SK-MEL-5 (cell line): ENCODE data around the gene HEYL. TPM values are rescaled to one million over a fixed set of nuclear protein-coding genes. Genes with fewer than 3 reads are reported as not detected.

Experiments used
- DNase-seq: peaks from one replicate; pipeline ENCODE4 v3.0.0-alpha.2; 2016; ENCODE audit warnings: low read depth, low spot score
- in situ Hi-C: cut with HindIII; loops from 2 replicates; pipeline ENCODE4 v1.10.0; 2016; ENCODE audit warnings: low sequenced_read_pairs, high pct_unique_total_duplicates, low pct_unique_long_range_greater_than_20kb
- polyA plus RNA-seq, 2 experiments: library from polyadenylated mRNA; depleted of rRNA; stranded (reverse); fragments of >200 nt; gene quantifications; 2 replicates each; pipeline ENCODE4 v1.2.3, GENCODE V29; 2015
- total RNA-seq: library from RNA; depleted of rRNA; stranded (reverse); fragments of >200 nt; shearing (Covaris generic); gene quantifications from 2 replicates; pipeline ENCODE4 v1.2.3, GENCODE V29; 2014; rRNA removed

HEYL gene
- total RNA-seq = not detected in 2 replicates
- polyA plus RNA-seq (2015; cell fraction: cytosol; rRNA removed) = not detected in 2 replicates
- not detected in 2 replicates for polyA plus RNA-seq (2015; cell fraction: nucleus; rRNA removed)

DNA sequence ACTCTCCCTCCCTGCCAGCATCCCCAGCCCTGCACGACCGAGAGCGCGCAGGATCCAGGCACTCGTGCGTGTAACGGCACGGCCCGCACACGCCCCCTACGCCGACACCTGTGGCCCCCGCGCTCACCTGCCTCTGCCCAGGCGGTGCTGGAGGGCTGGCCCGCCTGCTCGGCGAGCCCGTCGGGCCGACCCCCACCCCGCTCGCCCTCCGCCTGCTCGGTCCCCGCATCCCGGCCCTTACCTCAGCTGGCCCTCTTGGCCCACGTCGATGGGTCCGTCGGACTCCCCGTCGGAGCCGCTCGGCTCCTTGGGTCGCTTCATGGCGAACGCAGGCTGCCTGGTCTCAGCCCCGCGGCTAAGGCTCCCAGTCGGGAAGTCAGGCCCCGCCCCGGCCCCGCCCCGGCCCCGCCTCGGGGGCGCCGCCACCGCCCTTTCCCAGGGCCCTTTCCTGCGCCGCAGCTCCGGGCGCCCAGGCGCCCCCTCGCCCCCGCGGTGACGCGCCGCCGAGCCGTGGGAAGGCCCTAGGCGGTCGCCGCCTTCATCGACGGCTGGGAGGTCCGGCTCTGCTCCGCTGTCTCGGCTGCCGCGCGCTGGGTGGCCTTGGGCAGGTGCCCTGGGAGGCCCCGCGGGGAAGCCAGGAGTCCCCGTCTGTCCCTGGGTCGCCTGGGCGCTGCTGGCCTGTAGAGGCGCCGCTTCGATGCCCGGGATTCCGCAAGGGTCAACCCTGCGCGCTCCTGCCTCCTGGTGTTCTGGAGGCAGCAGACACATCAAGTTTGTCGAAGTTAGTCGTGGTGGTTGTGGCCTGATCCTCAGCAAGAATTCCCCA, at the start of gene HEYL:
TSS of gene HEYL (minus strand) at position 339 of the 826 bp plus-strand sequence. CDS start at position 321, 18 bp downstream.
- DNase-seq = no peak
- in situ Hi-C loops = no loop called here

DNA sequence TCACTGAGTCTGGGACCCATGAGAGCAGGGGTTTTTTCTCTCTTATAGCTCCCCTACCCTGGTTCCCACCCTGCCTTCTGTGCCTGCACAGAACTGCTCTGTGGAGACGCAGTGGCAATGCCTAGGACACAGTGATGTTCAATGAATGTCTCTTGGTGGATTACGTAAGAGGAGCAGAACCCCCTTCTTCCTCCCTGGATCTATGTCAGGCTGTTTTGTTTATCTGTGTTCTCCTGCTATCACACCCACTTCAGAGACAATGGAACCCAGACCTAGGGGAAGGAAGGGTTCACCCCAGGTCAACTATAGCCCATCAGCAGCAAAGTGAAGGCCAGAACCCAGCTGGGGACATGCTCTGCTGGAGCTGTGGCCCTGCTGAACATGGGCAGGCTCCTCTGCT, 49.8 kb upstream of the HEYL start:
- DNase-seq = no peak
- in situ Hi-C loops = no loop called here

DNA sequence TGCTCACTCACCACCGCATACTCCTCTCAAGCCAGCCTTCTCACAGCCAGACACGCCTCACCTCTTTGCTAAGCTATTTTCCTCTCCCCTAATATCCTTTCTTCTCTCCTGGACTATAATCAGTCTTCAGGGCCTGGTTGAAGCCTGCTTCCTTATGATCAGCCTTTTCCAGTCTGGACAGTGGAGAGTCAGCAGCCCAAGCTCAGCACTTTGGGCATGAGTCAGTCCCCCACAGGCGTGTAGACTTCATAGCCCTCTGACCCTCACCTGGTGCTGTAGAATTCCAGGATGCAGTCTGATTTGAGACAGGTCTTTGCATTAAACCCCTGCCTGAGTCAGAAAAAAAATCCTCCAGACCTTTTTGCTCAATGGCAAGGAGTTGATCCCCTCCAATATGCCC, 49.3 kb upstream of the HEYL start:
- no peak for DNase-seq
- in situ Hi-C loops = no loop called here

DNA sequence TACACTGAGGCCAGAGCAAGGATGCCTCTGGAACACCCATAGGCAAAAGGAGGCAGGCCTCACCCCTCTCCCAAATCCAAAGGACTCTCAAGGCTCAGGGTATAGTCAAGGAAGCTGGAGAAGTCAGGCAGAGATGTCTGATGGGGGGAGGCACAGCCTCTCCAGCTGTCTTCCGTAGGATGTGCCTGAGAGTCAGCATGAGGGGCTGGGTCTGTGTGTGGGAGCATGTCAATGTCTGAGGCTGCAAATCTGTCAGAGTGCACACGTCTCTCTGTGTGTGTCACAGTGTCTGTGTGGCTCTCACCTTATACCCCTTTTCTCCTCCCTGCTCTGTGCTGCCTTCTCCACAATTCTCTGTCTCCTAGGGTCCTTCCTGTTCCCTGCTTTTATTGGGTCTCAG, 47.8 kb upstream of the HEYL start:
- in situ Hi-C loops = no loop called here
- DNase-seq = no peak

DNA sequence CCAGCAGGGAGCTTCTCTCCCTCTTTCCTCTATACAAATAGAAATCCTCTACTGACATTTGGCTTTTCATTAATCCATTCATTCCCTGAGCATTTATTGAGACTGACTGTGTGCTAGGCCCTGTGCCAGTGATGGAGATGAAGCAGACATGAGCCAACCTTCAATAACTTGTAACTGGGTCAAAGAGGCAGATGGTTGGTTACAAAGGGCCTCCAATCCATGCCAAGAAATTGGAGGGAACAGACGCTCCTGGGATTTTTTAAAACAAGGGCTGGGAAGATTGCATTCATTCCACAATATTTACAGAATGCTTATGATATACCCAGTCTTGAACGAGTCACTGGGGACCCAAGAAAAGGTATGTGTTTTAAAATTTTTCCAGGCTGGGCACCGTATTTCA, 45.6 kb upstream of the HEYL start:
- DNase-seq = no peak
- in situ Hi-C loops = no loop called here

DNA sequence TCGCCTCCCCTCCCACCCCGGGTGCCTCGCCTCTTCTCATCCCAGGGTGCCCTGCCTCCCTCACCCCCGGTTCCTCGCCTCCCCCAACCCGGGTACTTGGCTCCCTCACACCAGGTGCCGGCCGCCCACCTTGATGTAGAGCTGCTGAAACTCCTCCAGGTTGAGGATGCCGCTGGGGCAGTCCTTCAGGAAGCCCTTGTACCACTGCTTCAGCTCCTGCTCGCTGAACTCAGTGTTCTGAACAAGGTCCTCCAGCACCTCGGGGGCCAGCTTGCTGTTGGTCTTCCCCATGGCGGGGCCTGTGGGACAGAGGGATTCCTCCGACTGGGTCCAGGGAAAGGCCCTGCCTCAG, 44.8 kb upstream of the HEYL start:
- in situ Hi-C loops = no loop called here
- DNase-seq = no peak

DNA sequence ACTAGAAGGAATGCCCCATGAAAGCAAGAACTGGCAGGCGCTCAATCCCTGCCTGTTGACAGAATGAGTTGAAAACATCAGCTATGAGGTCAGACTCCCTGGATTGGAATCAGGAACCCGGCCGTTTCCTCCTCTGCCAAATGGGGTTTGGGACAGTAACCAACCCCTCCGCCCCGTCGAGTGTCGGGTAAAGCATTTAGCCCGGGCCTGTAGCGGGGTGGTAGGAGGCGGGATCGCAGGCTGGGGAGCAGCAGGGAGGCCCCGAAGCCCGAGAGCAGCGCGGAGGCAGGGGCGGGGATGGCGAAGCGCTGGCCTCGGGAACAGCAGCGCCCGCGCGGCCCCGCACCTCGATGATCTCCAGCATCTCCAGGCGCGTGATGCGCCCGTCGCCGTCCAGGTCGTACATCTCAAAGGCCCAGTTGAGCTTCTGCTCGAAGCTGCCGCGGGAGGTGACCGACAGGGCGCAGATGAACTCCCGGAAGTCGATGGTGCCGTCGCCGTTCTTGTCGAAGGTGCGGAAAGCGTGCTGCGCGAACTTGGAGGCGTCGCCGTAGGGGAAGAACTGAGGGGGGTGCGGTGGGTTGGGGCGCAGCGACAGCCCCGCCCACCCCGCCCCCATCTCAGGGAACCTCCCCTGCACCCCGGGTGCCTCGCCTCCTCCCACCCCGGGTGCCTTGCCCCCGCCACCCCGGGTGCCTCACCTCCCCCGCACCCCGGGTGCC, 44.3 kb upstream of the HEYL start:
- DNase-seq = no peak
- in situ Hi-C loops = no loop called here

DNA sequence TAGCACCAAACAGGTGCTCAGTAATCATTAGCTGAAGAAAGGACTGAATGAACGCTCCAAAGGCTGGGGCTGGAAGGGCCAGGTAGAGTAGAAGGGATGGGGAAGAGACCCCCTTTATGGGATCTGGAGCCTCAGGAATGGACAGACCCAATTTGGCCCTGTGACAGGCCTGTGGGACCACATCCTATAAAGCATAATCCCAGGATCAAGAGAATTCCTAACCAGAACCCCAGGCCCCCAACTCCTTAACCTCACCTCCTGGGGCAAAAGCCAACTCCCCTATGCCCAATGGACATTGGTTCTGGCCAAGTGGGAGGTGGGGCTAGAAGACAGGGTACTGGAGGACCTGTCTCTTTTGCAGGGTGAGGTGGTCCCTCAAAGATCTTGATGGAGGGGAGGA, 42.6 kb upstream of the HEYL start:
- in situ Hi-C loops = no loop called here

DNA sequence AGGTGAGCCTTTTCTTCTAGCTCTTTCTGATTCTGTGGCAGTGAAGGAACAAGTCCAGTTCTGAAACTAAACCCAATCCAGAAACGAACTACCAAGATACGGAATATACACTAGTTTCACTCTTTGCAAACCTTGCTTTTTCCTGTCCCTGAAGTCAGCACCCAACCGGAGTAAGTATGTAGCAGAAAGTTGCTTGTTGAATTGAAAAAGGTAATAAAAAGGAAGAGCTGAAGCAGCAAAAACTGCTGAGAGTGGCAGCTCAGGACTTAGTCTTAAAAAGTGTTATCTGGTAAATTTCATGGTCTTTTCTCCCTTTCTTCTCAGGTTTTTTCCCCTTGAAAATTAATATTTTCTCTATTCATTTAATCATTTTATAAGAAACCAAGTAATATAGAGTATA, 41.9 kb upstream of the HEYL start:
- in situ Hi-C loops = no loop called here
- DNase-seq = no peak

More for the DNA sequence above, 42.6 kb upstream of the HEYL start:
- no peak for DNase-seq

DNA sequence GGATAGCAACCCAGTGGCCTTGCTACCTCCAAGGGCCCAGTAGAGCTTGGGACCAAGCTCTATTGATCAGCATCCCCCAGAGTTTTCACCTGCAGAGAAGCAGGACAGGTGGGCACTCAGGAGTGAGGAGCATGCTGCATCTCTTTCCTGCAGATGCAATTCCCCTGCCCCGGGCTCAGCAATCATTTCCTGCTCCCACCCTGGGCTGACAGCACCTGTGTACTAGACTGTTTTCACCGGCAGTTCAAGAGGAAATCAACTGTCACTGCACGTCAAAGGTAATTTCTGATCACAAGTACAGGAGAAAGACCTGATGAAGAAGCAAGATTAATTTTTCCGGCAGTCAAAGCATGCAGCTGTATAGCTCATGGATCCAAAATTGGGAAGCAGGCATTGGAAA, 41.3 kb upstream of the HEYL start:
- no peak for DNase-seq
- in situ Hi-C loops = no loop called here

DNA sequence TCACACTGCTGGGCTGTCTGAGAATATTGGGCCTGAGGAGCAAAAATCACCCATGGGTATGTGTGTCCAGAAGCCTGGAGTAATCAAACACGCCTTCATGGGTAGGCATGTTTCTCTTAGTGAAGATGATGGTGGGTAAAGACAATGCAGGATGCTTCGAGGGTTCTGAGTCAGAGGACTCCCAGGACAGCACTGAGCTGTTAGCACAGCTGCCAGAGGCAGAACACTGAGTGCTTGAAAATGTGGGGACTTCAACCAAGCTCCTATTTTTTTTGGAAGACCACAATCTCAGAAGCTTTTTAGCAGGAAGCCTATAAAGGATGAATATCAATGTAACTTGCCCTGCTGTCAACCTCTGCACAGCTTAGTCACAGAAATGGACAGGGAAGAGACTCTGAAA, 40.4 kb upstream of the HEYL start:
- in situ Hi-C loops = no loop called here
- no peak for DNase-seq

DNA sequence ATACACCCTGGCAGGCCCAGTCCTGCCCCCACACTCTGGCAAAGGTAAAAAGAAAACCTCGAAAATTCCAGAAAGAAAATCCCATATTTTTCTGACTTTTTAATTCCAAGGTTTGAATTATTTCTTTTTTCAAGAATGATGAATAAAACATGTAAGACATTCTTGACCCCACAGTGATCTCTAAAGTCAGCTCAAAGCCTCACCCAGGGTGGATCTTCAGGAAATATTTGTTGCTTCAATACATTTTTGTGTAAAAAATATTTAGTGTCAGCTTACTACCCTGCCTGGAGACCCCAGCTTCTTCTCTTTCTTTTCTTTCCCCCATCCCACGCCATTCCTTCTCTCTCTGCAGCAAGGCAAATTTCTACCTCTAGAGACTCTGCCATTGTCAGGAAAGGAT, 39.4 kb upstream of the HEYL start:
- no peak for DNase-seq
- in situ Hi-C loops = no loop called here

DNA sequence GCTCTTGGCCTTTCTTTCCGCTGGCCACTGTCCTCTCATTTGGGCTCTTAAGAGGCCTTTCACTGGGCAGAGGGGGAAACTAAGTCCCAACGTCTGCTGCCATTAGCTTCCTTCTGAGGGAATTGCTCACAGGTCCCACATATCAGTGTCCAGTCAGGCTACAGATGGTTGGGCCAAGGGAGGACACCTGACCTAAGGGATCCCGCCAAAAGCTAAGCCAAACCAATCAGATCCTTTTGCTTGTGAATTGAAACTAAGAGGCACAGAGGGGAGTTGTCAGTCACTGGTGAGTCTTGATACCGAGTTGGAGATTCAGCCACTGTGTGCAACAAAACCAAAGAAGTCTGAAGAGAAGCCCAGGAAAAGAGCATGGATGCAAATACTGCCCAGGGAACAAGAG, 38.2 kb upstream of the HEYL start:
- no peak for DNase-seq
- in situ Hi-C loops = no loop called here

DNA sequence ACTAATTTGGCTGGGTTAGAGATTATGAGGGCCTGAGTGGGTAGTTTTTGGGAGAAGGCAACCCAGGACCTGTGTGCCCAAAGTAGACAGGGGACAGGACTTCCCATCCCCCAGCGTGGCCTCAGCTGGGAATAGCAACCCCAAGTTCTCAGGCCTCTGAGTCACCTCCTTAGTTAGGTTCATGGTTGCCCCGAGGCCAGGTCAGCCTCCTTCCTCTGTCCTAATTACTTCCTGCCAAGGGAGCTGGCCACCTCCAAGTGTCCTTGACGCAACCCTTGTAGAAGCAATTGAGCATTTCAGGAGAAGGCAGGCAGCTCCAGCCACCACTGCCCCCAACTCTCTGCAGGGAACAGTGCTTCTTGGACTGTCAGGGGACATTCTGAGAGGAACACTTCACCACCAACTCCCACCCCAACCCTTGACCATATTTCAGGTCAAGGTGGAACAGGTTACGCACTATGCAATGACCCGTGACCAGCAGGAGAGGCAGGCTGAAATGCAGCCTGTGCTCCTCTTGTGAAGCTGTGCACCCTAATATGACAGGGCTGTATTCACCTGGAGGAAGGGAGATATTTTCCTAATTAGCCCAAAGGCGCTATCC, 37.6 kb upstream of the HEYL start:
- no peak for DNase-seq
- in situ Hi-C loops = no loop called here

DNA sequence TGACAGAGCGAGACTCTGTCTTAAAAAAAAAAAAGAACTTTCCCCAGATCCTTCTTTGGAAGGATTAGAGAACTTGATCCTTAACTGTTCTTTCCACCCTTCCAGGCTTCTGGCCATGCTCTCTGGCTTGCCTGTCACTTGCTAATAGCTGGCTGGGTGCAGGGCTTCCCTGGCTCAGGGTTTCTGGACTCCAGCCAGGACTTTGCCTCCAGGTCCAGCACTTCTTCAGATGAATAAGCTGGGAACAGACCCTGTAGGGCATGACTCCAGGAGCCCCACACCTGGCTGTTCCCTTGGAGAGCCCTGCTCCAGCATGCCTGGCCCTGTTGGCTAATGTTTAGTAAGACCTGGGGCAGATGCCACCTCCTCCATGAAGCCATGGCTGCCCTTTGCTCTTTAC, 35.8 kb upstream of the HEYL start:
- in situ Hi-C loops = no loop called here

DNA sequence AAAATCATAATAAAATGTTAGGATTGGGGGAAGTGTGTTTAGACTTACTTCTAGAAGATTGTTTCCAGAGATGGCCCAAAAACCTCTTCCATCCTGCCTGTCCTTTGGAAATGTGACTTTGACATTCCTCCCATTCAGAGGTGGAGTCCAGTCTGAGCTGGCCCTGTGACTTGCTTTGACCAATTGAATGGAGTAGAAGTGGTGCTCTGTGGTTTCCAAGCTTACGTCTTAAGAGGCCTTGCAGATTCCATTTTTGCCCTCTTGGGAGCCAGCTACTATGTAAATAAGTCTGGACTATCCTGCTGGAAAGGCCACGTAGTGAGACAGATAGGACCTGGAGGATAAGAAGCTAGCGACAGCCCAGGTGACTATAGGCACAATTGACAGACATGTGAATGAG, 33.8 kb upstream of the HEYL start:
- in situ Hi-C loops = no loop called here
- peak; percentile 16 for DNase-seq

More for the DNA sequence above, 35.8 kb upstream of the HEYL start:
- DNase-seq = no peak

DNA sequence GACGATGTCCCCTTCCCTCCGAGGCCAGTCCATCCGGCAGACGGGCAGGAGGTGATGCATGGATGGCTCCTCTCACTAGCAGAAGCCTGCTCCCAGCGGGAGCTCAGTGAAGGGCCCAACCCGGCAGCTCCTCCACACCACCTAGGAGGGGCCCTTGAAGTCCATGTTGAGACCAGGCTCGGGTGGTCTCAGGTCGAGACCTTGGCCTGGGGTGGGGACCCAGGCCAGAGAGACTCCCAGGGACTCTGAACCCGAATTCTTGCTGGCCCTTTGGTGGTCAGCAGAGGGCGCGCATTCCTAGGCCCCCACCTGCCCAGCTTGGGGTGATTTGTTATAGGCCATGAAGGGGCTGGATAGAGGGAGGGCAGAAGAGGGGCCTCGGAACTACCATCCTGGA, 33.1 kb upstream of the HEYL start:
- in situ Hi-C loops = no loop called here
- DNase-seq = no peak

DNA sequence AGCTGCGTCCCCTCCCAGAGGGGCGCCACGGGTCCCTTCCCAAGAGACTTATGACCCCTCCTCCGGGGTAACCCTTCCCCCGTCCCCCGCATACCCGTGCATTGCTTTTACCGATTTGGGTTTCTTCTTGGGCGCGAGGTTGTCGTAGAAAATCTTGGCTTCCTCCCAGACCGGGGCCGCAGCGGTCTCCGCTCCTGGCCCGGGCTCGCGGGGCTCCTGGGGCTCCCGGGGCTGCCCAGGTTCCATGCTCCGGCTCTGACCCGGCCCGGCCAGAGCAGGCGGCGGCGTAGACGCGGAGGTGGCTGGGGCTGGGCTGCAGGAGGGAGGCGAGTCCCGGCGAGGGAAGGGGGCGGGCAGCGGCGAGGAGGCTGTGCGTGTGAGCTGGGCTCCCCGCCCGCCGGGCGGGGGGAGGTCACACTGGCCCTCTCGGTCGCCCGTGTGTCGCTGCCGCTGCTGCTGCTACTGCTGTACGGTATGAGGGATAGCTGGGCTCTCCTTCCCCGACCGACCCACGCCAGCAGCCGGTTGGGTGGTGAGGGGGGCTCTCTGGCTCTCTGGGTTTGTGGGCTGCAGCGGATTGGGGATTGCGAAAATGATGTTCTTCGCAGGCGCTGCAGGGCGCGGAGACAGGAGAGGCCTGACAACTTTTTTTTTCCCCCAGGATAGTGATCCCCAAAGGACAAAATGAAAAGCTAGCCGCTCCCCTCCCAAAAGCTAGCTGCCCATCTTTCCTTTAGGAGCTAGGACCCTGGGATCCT, 32.5 kb upstream of the HEYL start, which contains the start of gene NT5C1A:
TSS of gene NT5C1A (minus strand) at position 315 of the 758 bp plus-strand sequence. CDS start at position 246, 69 bp downstream.
- no peak for DNase-seq
- in situ Hi-C loops = no loop called here
